ENCODE data around the gene SEMA6D. TPM values are rescaled to one million over a fixed set of nuclear protein-coding genes. Genes with fewer than 3 reads are reported as not detected.

The SEMA6D gene
- polyA plus RNA-seq, 1 of the 3 experiments (the other 2 are of a cell fraction), result 0.30 TPM

DNA sequence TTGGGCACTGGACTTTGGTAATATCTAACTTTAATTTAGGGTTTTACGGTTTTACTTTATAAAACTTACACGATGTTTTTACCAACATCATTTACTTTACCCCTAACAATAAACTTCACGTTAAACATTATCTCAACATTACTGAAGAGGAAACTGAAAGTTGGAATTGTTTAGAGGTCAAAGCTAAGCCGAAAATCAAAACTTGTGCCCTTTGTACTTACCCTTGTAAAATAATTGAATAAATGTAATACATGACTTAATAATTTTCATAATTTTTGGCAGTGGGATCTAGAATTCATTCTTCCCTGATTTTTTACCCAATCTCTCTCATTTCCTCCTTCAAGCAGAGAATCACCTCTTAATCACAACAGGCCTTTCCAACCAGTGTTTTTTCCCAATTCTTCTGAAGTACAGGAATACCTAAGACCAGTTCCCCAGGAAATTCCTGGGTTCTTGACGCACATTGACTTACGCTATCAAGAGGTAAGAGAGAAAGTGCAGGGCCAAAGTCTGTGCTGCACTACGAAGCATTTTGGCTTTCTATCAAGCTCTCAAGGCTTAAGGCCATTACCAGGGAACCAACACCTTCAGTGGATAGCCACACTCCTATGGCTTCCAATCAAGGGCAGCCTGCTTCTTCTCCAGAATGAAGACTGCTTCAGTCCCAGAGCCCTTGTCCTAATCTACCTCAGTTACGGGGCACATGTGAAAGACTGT is 11.9 kb upstream of the SEMA6D start:
- Histone ChIP-seq H3K27me3 (ENCODE audit: insufficient read depth) (no peaks in the 10 kb centered on the region), H3K4me3 (ENCODE audit: low read depth in 2 of 2, low read length in 1 of 2) (no peak overlapping the region), H3K9me2 (no peaks in the 10 kb centered on the region), H3K9me3 (no peaks in the 10 kb centered on the region), H3K79me2 (ENCODE audit: insufficient read depth) (no peaks in the 10 kb centered on the region), H3K27ac (ENCODE audit: low read depth in 2 of 2, low read length in 1 of 2) (no peak overlapping the region), H3F3A (replicated peaks; ENCODE audit: insufficient read depth) (no peaks in the 10 kb centered on the region), H3K4me2 (no peak overlapping the region), H2AFZ (ENCODE audit: low read depth) (no peak overlapping the region), H4K20me1 (ENCODE audit: insufficient read depth) (no peaks in the 10 kb centered on the region), H3K36me3 (replicated peaks in 1 of 2; ENCODE audit: control insufficient read depth in 1 of 2, insufficient read depth in 2 of 2, low read length in 1 of 2) (no peaks in the 10 kb centered on the region), H3K9ac (no peak overlapping the region), H3K4me1 (ENCODE audit: control insufficient read depth in 1 of 2, insufficient read depth in 2 of 2, low read depth in 1 of 2, low read length in 1 of 2) (peaks cover 0 to 7% of the 10 kb centered on the region in 2 experiments; a peak in 3 of 4 replicates)
- WGBS (ENCODE audit: low lambda C conversion rate), result 69% methylated on average over 8 of the region's 8 CpGs
- ChIA-PET CTCF (no interaction called here), POLR2A (no interaction called here)
- no peak for DNase-seq
- TF ChIP-seq, protein P1, sequence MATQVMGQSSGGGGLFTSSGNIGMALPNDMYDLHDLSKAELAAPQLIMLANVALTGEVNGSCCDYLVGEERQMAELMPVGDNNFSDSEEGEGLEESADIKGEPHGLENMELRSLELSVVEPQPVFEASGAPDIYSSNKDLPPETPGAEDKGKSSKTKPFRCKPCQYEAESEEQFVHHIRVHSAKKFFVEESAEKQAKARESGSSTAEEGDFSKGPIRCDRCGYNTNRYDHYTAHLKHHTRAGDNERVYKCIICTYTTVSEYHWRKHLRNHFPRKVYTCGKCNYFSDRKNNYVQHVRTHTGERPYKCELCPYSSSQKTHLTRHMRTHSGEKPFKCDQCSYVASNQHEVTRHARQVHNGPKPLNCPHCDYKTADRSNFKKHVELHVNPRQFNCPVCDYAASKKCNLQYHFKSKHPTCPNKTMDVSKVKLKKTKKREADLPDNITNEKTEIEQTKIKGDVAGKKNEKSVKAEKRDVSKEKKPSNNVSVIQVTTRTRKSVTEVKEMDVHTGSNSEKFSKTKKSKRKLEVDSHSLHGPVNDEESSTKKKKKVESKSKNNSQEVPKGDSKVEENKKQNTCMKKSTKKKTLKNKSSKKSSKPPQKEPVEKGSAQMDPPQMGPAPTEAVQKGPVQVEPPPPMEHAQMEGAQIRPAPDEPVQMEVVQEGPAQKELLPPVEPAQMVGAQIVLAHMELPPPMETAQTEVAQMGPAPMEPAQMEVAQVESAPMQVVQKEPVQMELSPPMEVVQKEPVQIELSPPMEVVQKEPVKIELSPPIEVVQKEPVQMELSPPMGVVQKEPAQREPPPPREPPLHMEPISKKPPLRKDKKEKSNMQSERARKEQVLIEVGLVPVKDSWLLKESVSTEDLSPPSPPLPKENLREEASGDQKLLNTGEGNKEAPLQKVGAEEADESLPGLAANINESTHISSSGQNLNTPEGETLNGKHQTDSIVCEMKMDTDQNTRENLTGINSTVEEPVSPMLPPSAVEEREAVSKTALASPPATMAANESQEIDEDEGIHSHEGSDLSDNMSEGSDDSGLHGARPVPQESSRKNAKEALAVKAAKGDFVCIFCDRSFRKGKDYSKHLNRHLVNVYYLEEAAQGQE (IDR thresholded peaks at IDR 0.05; ENCODE audit: low read depth, low read length), result no peak
- TF ChIP-seq RFX5 (IDR thresholded peaks at IDR 0.05; ENCODE audit: low read length) (no peak), TEAD4 (IDR thresholded peaks at IDR 0.05; ENCODE audit: borderline replicate concordance, insufficient read depth) (no peak), FOSL2 (IDR thresholded peaks at IDR 0.05; ENCODE audit: borderline replicate concordance, low read depth) (no peak), TAF1 (IDR thresholded peaks at IDR 0.05; ENCODE audit: borderline replicate concordance, low read depth, low read length) (no peak), GABPA (IDR thresholded peaks at IDR 0.05; ENCODE audit: low read depth) (no peak)

DNA sequence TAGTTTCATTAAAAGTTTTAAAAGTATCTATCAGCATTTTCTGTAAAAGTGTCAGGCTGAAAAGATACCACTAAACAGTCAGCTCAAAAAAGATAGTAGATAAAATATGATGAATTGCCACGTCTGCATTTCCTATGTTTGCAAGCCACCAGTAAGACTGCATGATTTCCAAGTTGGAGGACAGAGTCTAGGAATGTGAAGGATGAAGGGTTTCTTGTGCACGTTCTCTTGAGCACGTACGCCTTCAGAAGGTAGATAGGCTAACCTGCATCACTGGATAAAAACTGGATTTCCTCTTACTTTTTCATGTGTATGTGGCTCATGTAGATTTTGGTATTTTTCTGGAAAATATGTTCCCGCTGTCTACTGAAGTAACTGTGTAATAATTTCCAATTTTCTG is 9.9 kb upstream of the SEMA6D start:
- ChIA-PET CTCF (interaction anchor here (1.2 to 1.7 kb wide), 4 partner anchors 9 to 281 kb away, joined by 3 to 4 read pairs (median 4); no protein-coding TSS in a partner anchor), POLR2A (no interaction called here)
- H3K9ac ChIP-seq, result no peak overlapping the region
- WGBS (ENCODE audit: low lambda C conversion rate), result 51% methylated on average over 5 of the region's 5 CpGs
- peaks cover 0 to 7% of the 10 kb centered on the region in 2 experiments; a peak in 3 of 4 replicates for H3K4me1 ChIP-seq (ENCODE audit: control insufficient read depth in 1 of 2, insufficient read depth in 2 of 2, low read depth in 1 of 2, low read length in 1 of 2)
- no peaks in the 10 kb centered on the region for H4K20me1 ChIP-seq (ENCODE audit: insufficient read depth)
- no peak for DNase-seq
- no peaks in the 10 kb centered on the region for H3K9me2 ChIP-seq
- no peak overlapping the region for H2AFZ ChIP-seq (ENCODE audit: low read depth)
- H3K9me3 ChIP-seq, result no peaks in the 10 kb centered on the region
- no peak overlapping the region for H3K4me3 ChIP-seq (ENCODE audit: low read depth in 2 of 2, low read length in 1 of 2)
- H3K27ac ChIP-seq (ENCODE audit: low read depth in 2 of 2, low read length in 1 of 2), result no peak overlapping the region
- H3F3A ChIP-seq (replicated peaks; ENCODE audit: insufficient read depth), result no peaks in the 10 kb centered on the region
- H3K27me3 ChIP-seq (ENCODE audit: insufficient read depth), result no peaks in the 10 kb centered on the region
- TF ChIP-seq, protein P2, sequence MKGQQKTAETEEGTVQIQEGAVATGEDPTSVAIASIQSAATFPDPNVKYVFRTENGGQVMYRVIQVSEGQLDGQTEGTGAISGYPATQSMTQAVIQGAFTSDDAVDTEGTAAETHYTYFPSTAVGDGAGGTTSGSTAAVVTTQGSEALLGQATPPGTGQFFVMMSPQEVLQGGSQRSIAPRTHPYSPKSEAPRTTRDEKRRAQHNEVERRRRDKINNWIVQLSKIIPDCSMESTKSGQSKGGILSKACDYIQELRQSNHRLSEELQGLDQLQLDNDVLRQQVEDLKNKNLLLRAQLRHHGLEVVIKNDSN (IDR thresholded peaks at IDR 0.05; ENCODE audit: borderline replicate concordance, low read depth), result no peak
- TF ChIP-seq NFIC (IDR thresholded peaks at IDR 0.05; ENCODE audit: borderline replicate concordance) (no peak), EZH2phosphoT487 (IDR thresholded peaks at IDR 0.05; ENCODE audit: borderline replicate concordance, low read depth) (no peak)
- H3K36me3 ChIP-seq (replicated peaks in 1 of 2; ENCODE audit: control insufficient read depth in 1 of 2, insufficient read depth in 2 of 2, low read length in 1 of 2), result no peaks in the 10 kb centered on the region
- no peak overlapping the region for H3K4me2 ChIP-seq
- no peaks in the 10 kb centered on the region for H3K79me2 ChIP-seq (ENCODE audit: insufficient read depth)

Data from SK-N-SH (cell line).